ENCODE measurements around the gene STAP2. TPM values are rescaled to one million over a fixed set of nuclear protein-coding genes. Genes with fewer than 3 reads are reported as not detected.

Gene STAP2
- total and polyA plus RNA-seq, 9 of the 15 experiments (the other 6 are each of a cell fraction or from before 2014, with no cell fraction given), result 1.2 to 9.8 (median 4.5) TPM

DNA sequence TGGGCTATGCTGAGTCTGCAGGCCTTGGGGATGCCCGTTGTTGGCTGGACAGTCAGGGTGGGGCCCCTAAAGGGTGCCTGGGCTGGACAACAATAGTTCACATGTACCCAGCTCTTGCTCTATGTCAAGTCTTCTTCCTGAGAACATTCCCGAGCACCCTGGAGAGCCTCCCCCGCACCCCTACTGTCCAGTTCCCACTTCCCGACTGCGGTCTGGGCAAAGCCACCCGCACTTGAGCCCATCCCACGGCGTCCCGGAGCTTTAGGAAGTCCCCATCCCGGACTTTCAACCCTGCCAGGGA is 3.6 kb upstream of the STAP2 start (continued):
- TF ChIP-seq ZFP91 (CRISPR knock-in tag; IDR thresholded peaks at IDR 0.05), result no peak
- no peak for TF ChIP-seq CEBPZ (IDR thresholded peaks at IDR 0.05; ENCODE audit: borderline replicate concordance, low read depth, low read length)
- no peak for TF ChIP-seq KDM4B (IDR thresholded peaks at IDR 0.05; ENCODE audit: borderline replicate concordance in 2 of 2, low read depth in 1 of 2)
- 0 out of 2 replicates have a peak, but pooled peaks have one; percentile 55 for TF ChIP-seq HDAC6 (IDR thresholded peaks at IDR 0.05; ENCODE audit: low read depth, low read length)
- TF ChIP-seq MECOM (CRISPR knock-in tag; IDR thresholded peaks at IDR 0.05), result no peak
- TF ChIP-seq ZNF280A (IDR thresholded peaks at IDR 0.05; ENCODE audit: low read depth, partially characterized antibody), result no peak
- no peak for TF ChIP-seq TRIM28 (IDR thresholded peaks at IDR 0.05)
- TF ChIP-seq, protein P1, sequence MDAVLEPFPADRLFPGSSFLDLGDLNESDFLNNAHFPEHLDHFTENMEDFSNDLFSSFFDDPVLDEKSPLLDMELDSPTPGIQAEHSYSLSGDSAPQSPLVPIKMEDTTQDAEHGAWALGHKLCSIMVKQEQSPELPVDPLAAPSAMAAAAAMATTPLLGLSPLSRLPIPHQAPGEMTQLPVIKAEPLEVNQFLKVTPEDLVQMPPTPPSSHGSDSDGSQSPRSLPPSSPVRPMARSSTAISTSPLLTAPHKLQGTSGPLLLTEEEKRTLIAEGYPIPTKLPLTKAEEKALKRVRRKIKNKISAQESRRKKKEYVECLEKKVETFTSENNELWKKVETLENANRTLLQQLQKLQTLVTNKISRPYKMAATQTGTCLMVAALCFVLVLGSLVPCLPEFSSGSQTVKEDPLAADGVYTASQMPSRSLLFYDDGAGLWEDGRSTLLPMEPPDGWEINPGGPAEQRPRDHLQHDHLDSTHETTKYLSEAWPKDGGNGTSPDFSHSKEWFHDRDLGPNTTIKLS (IDR thresholded peaks at IDR 0.05; ENCODE audit: borderline replicate concordance, low read depth), result no peak
- no peak for TF ChIP-seq MXI1 (IDR thresholded peaks at IDR 0.05; ENCODE audit: low read depth, low read length)
- TF ChIP-seq RCOR1 (IDR thresholded peaks at IDR 0.05; ENCODE audit: borderline replicate concordance in 1 of 2, low read depth in 2 of 2, low read length in 2 of 2), result no peak
- TF ChIP-seq KLF1 (tag; IDR thresholded peaks at IDR 0.05), result no peak
- TF ChIP-seq RNF2 (IDR thresholded peaks at IDR 0.05), result no peak
- no peak; the same call in 1 of the 2 replicates for TF ChIP-seq GATAD2B (IDR thresholded peaks at IDR 0.05; ENCODE audit: borderline replicate concordance)
- no peak for TF ChIP-seq MED1 (CRISPR knock-in tag; IDR thresholded peaks at IDR 0.05; ENCODE audit: borderline replicate concordance)
- no peak for TF ChIP-seq TSC22D4 (tag; IDR thresholded peaks at IDR 0.05)
- no peak for TF ChIP-seq GTF2F1 (IDR thresholded peaks at IDR 0.05; ENCODE audit: low read depth, low read length)
- TF ChIP-seq PTRF (tag; IDR thresholded peaks at IDR 0.05), result no peak
- TF ChIP-seq, protein P2, sequence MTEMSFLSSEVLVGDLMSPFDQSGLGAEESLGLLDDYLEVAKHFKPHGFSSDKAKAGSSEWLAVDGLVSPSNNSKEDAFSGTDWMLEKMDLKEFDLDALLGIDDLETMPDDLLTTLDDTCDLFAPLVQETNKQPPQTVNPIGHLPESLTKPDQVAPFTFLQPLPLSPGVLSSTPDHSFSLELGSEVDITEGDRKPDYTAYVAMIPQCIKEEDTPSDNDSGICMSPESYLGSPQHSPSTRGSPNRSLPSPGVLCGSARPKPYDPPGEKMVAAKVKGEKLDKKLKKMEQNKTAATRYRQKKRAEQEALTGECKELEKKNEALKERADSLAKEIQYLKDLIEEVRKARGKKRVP (CRISPR knock-in tag; IDR thresholded peaks at IDR 0.05), result no peak
- no peak for TF ChIP-seq KAT7 (CRISPR knock-in tag; IDR thresholded peaks at IDR 0.05; ENCODE audit: borderline replicate concordance)
- TF ChIP-seq EGR1 (conservative IDR thresholded peaks at IDR 0.05), result peak; percentile 67
- TF ChIP-seq BRF1 (IDR thresholded peaks at IDR 0.05; ENCODE audit: borderline replicate concordance, extremely low read depth, insufficient read length), result no peak
